GM12892 (cell line): ENCODE results near the gene ARPC5.
"Not testable (repeated sequence)": the region's sequence is repeated elsewhere in the genome, so short reads cannot be mapped to it uniquely, and the experiment has no call there.

Experiments used
- DNase-seq: peaks from one replicate; pipeline ENCODE4 v3.0.0; 2011; ENCODE audit not compliant: insufficient read length
- FAIRE-seq: peaks from 2 replicates; lab custom pipeline; 2011; peaks lifted over from hg19 to GRCh38; lab: Jason Lieb, UNC
- POLR2A ChIP-seq: IDR thresholded peaks from 2 replicates; pipeline ENCODE4 v1.6.1; 2011; ENCODE audit warnings: low read depth, low read length, control low read depth
- POLR2AphosphoS5 ChIP-seq: IDR thresholded peaks from 2 replicates; pipeline ENCODE4 v1.6.1; 2011; ENCODE audit warnings: low read depth, low read length, control low read depth
- TAF1 ChIP-seq: IDR thresholded peaks from 2 replicates; pipeline ENCODE4 v1.6.1; 2011; ENCODE audit warnings: low read depth, mild to moderate bottlenecking, control low read depth, low read length, borderline replicate concordance

ARPC5 gene

DNA sequence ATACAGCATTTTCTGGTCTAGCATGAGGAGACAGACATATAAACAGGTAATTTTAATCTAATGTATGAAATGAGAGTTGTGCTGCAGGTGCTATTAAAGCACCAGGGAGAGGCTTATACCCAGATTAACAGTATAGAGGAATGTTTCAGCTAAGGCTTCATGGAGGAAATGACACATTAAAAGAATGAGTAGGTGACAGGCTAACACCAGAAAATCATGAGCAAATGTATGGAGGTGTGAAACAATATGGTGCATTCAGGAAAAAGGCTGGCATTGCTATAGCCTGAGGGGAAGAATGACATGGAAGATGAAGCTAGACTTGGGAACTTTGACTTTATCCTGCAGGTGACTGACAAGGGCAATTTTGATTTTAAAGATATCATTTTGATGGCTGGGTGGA, 7.0 kb downstream of the ARPC5 start:
- FAIRE-seq (no peak), DNase-seq (no peak)
- no peak for TF ChIP-seq POLR2A
- no peak for TF ChIP-seq TAF1
- TF ChIP-seq POLR2AphosphoS5 = no peak

DNA sequence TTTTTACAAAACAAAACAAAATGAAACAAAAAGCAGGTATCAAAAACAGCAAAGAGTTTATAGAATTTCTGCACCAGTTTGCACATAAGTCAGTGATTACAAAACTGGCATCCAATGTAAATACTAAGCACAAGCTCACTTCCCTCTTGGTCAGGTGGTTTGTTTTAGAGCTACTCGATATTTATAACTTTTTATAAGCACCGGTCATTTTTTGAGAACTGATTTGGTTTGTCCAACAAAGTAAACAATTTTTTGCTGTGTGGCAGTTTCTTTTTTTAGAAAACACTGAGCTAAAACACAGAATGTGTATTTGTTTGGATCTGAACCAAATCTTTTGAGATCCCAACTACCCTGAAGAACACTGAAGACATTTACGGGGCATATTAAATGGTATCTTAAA, 9.3 kb downstream of the ARPC5 start:
- DNase-seq, FAIRE-seq: not testable (repeated sequence)

DNA sequence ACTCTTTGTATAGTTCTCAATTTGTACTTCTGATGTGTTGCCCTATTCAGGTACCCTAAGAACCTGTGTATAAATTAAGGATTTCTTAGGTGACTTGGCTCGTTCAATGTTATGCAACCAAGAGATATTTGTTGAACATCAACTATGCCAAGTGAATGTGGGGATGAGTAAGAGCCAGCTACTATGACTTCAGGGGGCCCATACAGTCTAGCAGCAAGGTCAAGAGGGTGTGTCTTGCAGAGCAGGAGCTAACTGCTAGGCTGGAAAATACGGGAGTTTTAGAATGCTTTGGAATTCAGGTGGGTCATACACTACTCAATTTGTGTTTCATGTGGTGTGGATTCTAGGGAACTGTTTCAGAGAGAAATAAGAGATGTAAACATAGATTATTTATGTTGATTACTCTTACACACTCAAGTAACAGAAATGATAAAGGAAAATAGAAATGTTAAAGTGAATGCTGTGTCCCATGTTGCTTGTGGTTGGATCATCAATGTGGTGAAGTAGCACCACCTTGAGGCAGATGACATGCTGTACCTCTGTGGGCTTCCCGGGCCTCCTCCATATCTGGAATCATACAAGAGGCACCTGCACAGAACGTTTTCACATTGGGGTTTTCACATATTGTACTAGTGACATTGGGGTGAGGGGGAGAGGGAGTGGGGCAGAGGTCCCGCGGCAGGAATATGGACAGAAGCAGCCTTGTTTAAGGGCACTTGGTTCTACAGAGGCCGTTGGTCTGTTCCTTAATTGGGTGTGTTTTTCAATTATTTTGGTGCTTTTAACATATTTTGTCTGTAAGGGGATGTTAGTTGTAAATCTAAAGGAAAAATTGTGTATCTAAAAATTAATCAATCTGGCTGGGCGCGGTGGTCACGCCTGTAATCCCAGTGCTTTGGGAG, 12.4 kb downstream of the ARPC5 start:
- DNase-seq (no peak), FAIRE-seq (peak; percentile 90)
- TF ChIP-seq POLR2A = peak; percentile 45
- TF ChIP-seq TAF1 = no peak

DNA sequence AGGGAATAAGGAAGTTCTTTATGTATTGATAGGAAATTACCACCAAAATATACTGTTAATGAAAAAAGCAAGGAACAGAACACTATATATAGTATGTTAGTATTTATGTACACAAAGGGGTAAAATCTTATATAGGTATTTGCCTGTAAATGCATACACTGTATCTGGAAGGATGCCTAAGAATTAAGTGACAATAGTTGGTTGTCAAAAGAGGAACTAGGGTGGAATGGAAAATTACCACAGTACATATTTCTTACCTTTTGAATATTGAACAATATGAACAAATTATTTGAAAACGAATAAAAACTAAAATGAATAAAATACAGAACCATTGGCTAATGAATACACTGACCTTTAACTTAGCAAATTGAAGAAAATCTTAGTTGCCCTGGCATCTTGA, 13.6 kb downstream of the ARPC5 start:
- TF ChIP-seq TAF1 (no peak), POLR2A (no peak), POLR2AphosphoS5 (no peak)
- FAIRE-seq (no peak), DNase-seq (no peak)

DNA sequence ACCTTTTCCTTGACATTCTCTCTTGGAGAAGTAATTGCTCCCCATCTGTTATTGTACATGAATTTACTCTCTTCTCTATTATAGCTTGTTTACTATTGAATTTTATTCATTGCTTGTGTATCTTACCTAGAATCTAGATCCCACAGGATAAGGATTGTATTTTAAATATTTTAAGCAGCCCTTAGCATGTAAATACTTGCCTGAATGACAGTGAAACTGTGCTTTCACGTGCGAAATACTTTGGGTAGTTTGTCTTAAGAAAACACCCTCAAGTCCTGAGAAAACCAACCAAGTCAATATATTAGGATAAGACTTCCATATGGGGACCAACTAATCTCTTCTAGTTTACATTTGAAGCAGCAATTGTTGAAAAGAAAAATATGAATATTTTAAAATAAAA, 15.3 kb downstream of the ARPC5 start:
- DNase-seq (no peak), FAIRE-seq (no peak)
- no peak for TF ChIP-seq TAF1
- TF ChIP-seq POLR2AphosphoS5 = no peak
- TF ChIP-seq POLR2A = no peak

DNA sequence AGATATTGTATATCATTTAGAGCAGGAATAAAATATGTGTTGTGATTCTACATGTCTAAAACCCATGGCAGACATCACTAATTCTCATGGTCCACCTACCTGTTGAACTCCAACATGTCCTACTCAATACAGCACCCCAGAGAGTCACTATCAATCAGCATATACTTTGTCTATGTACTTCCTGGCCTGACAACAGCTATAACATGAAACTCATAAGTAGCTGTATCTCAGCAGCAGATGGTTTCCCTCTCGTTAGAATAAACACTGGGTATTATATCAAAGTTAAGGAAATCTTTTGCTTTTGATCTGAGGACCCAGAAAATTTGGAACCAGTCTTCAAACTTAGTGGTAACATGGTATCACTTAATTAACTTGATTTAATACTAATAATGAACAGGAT, 15.8 kb downstream of the ARPC5 start:
- peak; percentile 14 for FAIRE-seq
- TF ChIP-seq POLR2A (no peak), TAF1 (no peak), POLR2AphosphoS5 (no peak)
- DNase-seq = no peak

DNA sequence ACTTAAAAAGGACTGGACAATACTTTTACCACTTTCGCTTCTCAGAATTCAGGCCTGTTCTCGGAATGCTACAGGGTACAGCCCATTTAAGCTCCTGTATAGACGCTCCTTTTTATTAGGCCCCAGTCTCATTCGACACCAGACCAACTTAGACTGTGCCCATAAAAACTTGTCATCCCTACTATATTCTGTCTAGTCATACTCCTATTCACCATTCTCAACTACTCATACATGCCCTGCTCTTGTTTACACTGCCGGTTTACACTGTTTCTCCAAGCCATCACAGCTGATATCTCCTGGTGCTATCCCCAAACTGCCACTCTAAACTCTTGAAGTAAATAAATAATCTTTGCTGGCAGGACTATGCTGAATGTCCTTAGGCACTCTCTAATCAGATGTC, 17.4 kb downstream of the ARPC5 start:
- not testable (repeated sequence) for FAIRE-seq, DNase-seq

DNA sequence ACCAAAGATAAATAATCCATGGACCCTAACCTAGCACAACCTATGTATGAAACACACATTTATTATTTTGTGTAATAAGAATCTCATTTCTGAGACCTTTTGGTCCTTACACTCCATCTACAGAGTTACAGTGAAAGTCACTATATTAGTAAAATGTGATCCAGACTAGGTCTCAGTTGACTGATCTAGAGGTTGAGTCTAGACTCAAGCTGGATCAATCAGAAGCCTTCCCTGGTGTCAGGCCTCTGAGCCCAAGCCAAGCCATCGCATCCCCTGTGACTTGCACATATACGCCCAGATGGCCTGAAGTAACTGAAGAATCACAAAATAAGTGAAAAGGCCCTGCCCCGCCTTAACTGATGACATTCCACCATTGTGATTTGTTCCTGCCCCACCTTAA, 22.6 kb downstream of the ARPC5 start:
- not testable (repeated sequence) for DNase-seq, FAIRE-seq

DNA sequence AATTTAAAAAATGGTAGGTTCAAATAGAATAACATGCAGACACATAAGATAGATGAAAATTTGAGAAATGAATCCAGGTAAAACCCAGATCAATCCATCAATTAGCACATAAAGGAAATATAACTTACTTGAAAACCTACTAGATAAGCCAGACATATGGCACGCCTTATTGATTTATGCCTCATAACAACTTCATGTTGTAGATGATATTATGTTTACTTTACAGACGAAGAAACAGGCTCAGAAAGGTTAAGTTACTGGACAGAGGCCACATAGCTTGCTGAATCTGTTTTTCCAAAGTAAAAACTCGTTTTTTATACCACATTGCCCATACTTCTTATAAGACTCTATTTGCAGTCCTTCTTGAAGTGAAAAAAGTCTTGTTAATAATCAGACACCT, 23.2 kb downstream of the ARPC5 start:
- DNase-seq = no peak
- TF ChIP-seq TAF1 = no peak
- no peak for TF ChIP-seq POLR2A
- TF ChIP-seq POLR2AphosphoS5 = no peak
- FAIRE-seq = no peak

DNA sequence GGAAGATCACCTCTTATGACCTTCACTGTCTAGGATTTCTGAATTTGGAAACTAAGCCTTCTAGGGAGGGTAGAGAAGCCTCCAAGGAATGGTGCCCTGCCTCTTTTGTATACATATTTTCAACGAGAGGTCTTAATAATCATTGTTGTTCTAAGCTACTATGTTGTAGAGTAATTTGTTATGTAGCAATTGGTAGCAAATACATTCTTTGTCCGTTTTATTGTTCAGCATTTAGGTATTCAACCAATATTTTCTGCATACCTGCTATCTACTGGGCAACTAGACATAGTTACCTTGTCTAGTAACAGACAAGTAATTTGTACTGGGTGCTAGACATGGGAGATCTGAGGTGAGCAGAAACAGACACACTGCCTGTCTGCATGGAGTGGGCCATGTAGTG, 24.6 kb downstream of the ARPC5 start:
- no peak for DNase-seq
- no peak for FAIRE-seq
- TF ChIP-seq POLR2A (no peak), TAF1 (no peak), POLR2AphosphoS5 (no peak)

DNA sequence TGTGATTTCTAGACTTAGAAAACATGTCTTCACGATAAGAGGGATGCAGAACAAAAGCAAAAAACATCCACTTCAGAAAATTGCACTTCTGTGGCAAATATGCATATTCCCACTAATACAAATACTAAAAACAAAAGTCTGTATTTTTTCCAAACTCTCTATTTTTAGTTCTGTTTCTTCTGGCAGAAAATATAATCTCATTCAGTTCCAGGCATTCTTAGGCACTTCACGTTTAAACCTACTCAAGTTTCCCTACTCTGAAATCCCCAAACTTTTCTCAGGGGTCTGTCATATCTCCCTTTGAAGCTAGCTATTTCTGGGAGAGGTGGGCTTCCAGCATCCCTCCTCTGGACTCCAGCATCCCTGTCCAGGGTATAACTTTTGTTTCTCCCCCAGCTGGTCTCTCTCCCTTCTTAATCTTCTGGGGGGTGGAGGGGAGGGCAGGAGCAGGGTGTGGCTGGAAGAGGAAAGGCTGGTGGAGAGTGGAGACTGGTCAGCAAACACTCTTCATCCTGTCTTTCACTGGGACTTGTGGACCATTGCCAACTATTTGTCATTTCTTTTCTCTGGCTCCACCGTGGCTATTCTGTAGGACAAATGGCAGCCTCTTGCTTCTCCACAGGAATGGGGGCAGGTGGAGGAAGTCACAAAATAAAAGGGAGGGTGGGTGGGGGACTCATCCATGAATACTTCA, 25.7 kb downstream of the ARPC5 start:
- TF ChIP-seq POLR2AphosphoS5 = no peak
- TF ChIP-seq TAF1 = no peak
- TF ChIP-seq POLR2A = no peak
- FAIRE-seq (no peak), DNase-seq (no peak)

DNA sequence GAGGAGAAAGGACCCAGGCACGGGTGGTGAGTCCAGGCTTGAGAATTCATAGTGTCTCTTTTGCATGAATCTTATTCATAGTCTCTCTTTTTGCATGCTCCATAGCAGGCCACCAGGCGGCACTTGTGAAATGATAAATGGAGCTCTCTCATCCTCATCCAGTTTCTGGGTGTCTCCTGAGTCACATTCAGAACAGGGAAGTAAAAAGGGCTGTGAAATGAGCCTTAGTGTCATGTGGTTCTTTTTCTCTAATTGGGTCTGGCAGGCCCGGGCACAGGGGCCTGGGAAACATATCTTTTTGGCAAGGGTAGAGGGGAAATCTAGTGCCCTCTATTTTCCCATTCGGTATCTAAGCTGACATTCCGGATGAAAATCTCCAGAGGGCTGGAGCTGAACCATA, 26.3 kb downstream of the ARPC5 start:
- peak; percentile 46 for FAIRE-seq
- TF ChIP-seq POLR2AphosphoS5 (no peak), POLR2A (no peak), TAF1 (no peak)
- DNase-seq = no peak
